G401.6 (cell line): ENCODE data around the gene TPM4.

Experiments
- FAIRE-seq: peaks from 2 replicates; lab custom pipeline; 2012; peaks lifted over from hg19 to GRCh38; lab: Jason Lieb, UNC

TPM4 gene

DNA sequence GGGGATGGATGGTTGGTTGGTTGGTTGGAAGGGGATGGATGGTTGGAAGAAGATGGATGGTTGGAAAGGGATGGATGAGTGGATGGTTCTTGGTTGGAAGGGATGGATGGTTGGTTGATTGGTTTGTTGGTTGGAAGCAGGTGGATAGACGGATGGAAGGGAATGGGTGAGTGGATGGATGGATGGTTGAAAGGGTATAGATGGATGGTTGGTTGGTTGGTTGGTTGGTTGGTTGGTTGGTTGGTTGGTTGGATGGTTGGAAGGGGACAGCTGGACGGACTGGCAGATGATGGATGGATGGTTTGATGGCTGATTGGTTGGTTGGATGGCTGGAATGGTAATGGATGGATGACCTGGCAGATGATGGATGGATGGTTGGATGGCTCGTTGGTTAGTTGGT lies 55.4 kb downstream of the TPM4 start:
- FAIRE-seq = no peak

DNA sequence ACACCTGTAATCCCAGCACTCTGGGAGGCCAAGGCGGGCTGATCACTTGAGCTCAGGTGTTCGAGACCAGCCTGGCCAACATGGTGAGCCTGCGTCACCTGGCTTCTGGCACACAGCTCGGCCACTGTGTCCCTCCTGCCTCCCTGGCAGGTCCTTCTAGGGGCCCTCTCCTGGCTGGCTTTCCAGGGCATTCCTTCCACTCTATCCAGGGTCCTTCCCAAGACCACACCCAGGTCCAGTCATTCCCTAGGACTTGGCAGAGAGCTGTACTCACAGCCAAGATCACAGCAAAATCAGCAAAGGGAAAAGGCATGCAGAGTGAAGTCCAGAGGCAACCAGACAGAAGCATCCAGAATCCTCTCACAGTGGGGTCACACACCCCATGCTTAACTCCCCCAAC lies 57.5 kb downstream of the TPM4 start:
- FAIRE-seq = no peak

DNA sequence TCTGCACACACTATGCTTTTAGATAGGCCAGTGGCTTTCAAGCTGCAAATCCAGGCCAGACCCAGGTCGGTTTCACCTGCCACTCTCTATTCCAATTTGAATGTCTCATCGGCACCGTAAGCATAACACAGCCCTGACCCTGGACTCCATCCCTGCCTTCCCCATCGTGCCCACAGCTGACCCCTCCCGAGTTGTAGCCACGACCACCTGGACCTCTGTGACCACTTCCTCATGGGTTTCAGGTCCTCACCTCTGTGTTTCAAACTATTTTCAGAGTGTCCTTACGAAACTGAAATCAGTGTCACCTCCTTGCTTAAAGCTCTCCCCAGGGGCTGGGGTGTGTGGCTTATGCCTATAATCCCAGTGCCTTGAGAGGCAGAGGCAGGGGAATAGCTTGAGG lies 58.2 kb downstream of the TPM4 start:
- no peak for FAIRE-seq

DNA sequence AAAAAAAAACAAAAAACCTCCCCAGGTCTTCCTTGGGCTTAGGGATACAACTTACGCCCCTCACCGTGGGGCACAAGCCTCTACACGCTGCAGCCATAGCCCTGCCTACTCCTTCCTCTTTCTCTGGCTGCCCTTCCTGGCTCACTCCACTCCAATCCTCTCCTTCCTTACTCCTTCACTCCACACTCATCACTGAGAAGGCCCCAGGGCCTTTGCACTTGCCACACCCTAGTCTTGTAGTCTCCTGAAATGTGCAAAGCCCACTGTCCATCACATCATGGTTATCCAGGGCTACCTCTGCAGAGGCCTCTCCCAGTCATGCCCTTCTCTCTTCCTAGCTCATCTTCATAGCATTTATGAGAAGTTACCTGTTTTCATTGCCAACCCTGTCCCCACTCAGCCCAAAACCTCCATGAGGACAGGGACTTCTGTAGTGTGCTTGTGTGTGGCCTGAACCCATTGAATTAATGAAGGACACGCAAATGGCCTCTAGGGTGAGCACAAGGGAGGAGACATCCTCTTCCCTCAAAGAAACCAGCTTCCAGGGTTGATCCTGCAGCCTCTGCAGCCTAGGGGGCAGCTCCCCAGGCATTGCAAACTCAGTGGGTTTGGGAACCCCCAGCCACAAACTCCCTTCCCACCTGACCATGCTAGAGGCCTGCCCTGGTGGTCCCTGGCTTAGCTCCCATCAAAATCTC lies 59.3 kb downstream of the TPM4 start:
- FAIRE-seq = no peak

DNA sequence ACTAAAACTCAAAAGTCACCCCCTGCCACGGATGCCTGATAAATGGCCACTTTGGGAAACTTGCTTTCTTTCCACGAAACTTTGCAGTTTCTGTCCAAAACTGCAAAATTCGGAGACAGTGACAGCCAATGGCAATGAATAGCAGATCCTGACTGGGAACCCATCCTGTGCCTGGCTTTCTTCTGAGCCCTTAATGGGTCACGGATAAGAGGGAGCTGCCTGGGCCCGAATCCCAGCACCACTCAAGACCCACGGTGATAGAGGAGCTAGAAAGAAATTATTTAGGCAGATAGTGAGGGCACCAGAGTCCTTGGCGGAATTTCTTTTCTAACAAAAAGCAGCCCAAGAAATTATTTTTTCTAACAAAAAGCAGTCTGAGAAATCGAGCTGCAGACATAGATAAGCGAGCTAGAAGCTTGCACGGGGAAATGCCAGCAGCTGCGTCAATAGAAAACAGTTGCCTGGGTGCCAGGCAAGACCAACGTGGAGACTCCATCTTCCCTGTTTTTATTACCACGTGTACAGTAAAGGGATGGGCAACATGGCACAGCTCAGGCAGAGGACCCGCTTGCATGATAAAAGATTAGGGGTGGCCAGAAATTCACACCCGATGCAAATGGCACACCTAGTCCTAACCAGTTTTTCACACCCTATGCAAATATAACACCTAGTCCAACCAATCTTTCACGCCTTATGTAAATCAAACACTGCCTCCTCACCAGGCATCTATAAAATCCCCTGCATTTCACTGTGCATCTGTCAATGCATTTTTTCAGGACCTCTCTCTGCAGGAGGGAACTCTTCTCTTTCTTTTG lies 60.1 kb downstream of the TPM4 start:
- FAIRE-seq = no peak

DNA sequence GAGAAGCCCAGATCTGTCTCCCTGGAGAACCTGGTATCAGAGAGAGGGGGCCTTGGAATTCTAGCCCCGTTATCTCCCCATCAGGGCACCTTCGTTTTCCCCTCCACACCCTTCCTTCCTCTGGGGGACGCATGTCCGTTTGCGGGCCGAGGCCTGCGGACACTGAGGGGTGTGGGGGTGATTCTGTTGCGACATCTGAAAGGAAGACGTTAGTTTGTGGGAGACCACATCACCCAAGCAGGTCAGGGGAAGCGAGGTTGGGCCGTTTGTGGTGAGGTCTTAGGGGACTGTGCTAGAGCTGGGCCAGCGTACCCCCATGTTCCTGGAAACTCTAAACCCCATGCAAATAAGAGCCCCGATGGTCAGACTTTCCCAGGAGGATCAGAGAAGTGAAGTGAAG lies 63.5 kb downstream of the TPM4 start:
- FAIRE-seq = no peak

DNA sequence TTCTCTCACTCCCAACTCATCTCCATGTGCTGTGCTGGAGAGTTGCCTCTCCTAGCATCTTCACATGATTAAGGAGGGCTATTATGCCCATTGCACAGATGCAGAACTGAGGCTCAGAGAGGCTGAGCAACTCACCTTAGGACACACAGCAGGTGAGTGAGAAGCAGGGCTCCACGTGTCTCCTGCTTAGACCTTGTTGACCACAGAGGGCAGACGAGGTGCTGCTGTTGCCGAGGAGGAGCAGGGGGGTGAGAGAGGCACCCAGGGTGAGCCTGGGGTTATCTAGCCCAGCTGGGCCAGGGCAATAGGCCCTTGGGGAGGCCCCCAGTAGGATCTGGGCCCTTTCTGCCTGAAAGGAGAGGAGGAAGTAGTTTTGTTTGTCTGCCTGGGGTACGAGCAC lies 64.7 kb downstream of the TPM4 start:
- no peak for FAIRE-seq

DNA sequence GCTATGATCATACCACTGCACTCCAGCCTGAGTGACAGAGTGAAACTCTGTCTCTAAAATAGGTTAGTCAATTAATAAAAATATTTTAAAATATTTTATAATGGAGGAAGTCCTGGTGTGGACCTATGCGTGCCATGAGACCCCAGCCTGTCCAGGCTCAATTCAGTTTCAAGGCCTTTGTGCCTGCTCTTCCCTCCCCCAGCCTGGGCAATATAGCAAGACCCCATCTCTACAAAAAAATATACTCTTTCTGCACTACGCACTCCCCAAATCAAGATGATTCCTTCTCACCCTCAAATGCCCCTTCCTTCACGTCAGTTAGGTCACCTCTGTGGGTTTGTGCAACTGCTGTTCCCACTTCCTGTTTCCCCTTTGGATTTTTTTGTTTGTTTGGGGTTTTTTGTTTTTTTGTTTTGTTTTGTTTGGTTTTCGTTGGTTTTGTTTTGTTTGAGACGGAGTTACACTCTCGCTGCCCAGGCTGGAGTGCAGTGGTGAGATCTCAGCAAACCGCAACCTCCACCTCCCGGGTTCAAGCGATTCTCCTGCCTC lies 65.8 kb downstream of the TPM4 start:
- FAIRE-seq = no peak

DNA sequence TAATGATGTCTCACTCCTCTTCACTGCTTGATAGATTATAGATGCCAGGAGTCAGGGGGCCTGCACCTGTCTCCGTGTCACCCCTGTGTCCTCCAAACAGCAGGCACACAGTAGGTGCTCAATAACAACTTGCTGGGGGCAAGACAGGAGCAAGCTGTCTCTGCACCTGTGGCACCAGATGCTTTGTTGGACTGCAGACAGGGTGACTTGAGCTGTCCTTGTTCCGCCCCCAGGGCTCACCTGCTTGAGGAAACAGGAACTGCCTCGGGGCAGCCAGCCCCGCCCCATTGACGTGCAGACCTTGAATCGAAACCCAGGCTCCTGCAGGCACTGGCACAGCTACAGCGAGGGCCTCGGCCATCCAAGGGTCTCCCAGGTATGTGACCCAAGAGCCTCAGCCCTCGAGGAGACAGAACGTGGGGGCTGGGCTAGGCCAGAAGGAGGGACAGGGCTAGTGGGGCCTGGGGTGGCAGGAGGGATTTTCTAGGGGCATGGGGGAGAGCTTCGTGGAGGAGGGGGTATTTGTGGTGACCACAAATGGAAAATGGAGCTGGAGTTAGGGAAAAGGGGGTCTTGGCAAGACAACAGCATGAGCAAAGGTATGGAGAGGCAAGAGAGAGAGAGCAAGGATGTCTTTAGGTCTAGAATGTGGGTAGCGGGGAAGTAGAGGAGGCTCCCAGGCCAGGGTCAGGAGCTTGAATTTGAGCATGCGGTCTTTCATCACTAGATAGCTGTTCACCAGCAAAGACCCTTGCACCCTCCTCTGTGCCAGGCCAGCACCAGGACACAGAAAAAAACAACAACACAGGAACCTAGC lies 67.3 kb downstream of the TPM4 start, which contains the start of gene HSH2D:
HSH2D (plus strand) TSS at position 287 of the 817 bp plus-strand sequence. CDS start 5,066 bp downstream, outside the sequence.
- FAIRE-seq = no peak

DNA sequence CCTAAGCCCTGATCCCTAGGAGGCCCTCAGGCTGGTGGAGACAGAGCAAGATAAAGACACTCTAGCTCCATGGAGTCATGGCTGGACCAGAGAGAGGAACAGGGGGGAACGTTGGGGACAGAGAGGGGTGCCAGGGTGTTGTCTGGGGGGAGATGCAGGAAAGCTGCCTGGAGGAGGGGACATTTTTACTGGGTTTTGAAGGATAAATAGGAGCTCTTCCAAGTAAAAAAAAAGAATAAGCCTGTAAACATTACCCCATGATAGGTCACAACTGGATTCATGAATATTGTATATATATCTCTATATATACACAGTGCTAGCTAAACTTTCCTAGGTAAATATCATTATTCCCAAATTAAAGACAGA lies 67.9 kb downstream of the TPM4 start:
- FAIRE-seq = no peak

DNA sequence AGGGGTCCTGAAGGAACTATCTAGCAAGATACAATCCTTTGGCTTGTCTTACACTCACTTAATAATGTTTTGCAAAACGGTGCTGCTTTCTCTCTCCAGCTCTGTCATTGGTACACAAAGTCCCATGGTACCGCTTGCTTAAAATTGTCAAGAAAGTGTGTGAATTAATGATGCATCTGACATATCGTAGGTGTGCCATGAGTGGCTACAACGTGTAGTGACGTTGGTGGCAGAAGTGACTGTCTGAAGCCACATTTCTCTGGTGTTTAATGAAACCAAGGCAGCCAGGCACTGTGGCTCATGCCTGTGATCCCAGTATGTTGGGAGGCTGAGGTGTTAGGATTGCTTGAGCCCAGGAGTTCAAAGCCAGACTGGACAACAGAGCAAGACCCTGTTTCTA lies 69.8 kb downstream of the TPM4 start:
- FAIRE-seq = no peak

DNA sequence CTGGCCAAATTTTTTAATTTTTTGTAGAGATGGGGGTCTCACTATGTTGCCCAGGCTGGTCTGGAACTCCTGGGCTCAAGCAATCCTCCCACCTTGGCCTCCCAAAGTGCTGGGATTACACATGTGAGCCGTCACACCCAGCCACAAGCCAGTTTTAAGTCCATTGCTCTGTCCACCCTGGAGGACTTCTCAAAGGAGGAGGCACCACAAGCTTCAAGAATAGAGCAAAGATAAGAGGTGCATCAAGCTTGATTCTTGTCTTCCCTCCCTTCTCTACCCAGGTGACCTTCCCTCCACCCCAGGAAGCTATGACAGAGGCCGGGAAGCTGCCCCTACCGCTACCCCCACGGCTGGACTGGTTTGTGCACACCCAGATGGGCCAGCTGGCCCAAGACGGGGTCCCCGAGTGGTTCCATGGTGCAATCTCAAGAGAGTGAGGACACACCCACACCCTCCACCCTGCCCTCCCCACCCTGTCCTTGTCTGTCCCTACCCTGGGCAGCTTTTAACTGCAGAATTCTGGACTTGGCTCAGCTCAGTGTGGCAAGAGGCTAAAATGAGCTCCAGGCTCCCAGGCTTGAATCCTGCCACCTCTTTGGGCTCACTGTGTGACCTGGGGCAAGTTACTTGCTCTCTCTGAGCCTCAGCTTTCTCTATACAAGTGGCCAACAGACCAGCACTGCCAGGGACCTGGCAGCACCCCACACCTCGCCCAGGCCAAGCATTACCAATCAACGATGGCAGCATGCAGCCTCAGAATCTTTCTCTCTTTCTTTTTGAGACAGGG lies 72.3 kb downstream of the TPM4 start:
- no peak for FAIRE-seq
